HG03354 (cell line): ENCODE measurements around the gene CSTA.

Experiments
- ATAC-seq: cut with Tn5 transposase; IDR thresholded peaks from one replicate; pipeline ENCODE4 v1.9.1; 2021; ENCODE audit warnings: mild to moderate bottlenecking; ENCODE audit not compliant: unreplicated experiment, poor library complexity, severe bottlenecking

The CSTA gene

DNA sequence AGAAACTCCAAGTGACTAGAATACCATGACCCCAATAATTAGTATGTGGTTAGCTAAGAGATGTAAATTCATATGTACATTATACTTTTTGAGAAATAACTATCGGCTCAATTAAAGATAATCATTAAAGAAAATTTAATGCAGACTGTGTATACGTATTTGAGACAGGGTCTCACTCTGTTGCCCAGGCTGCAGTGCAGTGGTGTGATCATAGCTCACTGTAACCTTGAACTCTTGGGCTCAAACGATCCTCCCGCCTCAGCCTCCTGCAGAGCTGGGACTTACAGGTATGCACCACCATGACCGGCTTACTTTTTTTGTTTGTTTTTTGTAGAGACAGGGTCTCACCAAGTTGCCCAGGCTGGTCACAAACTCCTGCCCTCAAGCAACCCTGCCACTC lies 8.7 kb upstream of the CSTA start:
- ATAC-seq = no peak

DNA sequence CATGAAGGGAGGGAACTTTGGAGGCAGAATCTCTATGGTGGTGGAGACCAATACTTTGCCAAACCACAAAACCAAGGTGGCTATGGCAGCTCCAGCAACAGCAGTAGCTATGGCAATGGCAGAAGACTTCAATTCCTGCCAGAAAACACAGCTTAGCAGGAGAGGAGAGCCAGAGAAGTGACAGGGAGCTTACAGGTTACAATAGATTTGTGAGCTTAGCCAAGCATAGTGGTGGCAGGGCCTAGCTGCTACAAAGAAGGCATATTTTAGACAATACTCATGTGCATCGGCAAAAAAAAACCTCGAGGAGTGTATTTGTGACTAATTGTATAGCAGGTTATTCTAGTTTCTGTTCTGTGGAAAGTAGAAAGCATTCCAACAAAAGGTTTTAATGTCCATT lies 6.4 kb upstream of the CSTA start:
- no peak for ATAC-seq

DNA sequence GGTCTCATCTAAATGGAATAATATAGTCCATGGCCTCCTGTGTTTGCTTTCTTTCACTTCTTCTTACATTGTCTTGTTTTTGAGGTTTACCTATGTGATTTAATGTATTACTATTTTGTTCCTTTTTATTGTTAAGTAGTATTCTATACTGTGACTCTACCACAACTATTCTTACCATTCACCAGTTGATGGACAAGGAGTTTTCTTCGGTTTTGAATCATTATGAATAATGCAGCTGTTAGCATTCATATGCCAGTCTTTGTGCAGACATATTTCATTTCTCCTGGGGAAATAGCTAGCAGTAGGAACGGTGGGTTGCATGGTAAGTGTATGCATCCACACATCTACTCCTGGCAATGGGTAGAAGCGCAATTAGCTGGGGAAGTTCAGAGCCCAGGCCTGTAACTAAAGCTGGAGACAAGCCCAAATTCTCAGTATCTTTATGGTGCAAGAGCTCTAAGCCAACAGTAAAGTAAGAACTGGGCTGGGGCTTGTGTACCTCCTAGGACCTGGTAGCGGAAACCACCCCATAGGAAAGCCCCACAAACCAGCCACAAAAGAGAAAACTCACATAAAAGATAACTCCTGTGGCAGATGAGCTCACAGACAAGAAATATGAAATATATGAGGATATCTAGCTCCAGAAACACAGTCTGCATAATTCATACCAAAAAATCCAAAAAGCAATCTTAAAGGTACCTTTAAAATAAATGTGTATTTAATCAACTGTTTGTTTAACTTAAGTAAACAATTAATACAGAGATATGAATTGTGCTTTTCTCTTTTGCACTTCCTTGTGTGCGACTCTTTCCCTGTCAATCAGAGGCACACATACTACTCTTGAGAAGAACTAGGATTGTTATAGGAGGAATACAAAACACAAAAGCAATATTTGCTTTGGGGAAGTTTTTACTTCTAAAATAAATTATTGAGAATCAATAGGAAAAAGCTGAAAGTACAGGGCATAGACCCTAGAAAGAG lies 2.7 kb upstream of the CSTA start:
- peak; percentile 61 for ATAC-seq

DNA sequence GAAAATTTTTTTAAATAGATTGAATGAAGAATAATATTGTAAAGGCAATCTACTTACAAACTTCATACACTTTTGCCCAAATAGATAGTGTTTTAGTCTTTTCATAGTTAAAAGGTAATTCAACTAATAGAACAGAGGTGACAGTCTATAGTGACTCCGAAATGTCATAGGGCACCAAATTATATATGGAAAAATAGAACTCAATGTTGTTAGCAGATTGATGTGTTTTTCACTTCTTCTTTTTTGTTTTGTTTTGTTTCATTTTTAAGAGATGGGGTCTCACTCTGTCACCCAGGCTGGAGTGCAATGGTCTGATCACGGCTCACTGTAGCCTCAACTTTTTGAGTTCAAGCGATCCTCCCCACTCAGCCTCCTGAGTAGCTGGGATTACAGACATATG lies 721 bp downstream of the CSTA start:
- no peak for ATAC-seq

DNA sequence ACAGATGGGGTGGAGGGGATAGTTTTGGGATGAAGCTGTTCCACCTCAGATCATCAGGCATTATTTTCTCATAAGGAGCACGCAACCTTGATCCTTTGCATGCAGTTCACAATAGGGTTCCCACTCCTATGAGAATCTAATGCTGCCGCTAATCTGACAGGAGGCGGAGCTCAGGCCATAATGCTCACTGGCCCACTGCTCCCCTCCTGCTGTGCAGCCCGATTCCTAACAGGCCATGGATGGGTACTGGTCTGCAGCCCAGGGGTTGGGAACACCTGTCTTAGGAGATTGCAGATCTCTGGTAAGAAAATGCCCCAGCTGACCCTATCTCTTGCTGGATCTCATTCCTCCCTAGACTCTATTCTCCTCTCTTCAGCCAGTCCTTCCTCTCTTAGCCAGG lies 6.8 kb downstream of the CSTA start:
- no peak for ATAC-seq

DNA sequence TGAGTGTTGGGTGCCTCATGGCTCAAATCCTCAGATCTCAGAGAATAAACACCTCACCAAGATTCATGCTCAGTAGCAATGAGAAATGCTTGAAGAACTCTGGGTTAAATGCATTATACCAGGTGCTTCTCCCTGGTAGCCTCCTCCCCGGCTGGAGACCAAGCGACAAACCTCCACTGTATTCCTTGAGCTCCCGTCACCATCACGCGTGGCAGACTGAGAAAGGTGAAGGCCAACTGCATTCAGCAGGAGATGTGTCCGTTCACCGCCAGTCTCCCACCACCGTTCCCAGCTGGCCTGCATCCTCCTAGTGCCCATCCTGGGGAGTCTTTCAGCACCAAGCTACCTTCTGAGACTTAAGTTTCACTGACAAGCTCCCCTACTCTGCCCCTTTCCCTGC lies 7.5 kb downstream of the CSTA start:
- no peak for ATAC-seq

DNA sequence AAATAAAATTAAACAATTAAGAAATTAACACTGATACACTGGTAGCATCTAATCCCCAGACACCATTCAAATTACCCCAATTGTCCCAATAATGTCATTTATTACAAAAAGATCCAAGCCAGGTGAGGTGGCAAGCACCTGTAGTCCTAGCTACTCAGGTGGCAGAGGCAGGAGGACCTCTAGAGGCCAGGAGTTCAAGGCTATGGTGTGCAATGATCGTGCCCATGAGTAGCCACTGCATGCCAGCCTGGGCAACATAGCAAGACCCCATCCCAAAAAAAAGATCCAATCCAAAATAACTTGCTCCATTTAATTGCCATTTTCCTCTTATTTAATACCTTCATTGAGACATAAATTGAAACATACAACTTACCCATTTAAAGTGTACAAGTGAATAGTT lies 17.8 kb downstream of the CSTA start:
- ATAC-seq = no peak

DNA sequence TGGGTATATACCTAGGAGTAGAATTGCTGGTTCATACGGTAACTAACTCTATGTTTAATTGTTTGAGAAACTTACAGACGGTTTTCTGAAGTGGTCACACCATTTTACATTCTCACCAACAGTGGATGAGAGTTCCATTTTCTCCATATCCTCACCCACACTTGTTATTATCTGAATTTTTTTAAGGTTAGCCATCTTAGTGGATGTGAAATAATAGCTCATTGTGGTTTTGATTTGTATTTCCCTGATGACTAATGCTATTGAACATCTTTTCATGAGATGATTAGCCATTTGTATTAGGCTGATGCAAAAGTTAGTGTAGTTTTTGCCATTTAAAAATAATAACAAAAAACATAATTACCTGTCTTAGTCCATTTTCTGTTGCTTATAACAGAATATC lies 18.6 kb downstream of the CSTA start:
- ATAC-seq = no peak

DNA sequence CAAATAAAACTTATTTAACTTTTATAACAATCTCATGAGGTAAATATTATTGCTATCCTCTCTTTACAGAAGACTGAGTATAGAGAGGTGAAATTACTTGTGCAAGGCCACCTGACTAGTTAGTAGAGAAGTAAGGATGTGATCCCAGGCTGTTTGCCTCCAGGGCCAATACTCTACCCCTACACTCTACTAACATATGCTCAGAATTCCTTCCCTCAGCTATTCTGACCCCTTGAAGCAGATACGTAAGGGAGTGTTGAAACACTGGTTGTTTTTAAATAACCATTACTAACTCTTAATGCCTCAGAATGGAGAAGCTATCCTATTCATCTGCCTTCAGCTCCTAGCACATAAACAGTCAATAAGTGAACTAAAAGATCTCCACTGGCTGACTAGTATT lies 24.1 kb downstream of the CSTA start:
- no peak for ATAC-seq

DNA sequence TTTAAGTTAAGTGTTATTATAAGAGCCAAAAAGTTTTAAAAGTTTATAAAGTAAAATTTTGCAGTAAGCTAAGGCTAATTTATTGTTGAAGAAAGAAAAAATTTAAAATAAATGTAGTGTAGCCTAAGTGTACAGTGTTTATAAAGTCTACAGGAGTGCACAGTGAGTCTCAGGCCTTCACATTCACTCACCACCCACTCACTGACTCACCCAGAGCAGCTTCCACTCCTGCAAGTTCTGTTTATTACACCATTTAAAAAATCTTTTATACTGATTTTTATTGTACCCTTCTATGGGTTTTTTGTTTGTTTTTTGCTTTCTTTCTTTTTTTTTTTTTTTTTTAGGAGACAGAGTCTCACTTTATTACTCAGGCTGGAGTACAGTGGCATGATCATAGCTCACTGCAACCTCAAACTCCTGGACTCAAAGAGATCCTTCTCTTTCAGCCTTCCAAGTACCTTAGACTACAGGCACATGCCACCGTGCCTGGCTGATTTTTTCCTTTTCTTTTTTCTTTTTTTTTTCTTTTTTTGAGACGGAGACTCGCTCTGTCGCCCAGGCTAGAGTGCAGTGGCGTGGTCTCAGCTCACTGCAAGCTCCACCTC lies 25.9 kb downstream of the CSTA start:
- no peak for ATAC-seq

DNA sequence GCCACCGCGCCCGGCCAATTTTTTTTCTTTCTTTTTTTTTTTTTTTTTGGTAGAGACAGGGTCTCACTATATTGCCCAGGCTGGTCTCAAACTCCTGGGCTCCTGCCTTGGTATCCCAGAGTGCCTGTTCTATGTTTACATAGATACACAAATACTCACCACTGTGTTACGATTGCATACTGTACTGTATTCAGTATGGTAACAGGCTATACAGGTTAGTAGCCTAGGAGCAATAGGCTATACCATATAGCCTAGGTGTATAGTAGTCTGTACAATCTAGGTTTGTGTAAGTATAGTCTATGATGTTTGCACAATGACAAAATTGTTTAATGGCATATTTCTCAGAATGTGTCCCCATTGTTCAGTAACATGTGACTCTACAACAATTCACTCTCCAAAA lies 26.6 kb downstream of the CSTA start:
- ATAC-seq = no peak

DNA sequence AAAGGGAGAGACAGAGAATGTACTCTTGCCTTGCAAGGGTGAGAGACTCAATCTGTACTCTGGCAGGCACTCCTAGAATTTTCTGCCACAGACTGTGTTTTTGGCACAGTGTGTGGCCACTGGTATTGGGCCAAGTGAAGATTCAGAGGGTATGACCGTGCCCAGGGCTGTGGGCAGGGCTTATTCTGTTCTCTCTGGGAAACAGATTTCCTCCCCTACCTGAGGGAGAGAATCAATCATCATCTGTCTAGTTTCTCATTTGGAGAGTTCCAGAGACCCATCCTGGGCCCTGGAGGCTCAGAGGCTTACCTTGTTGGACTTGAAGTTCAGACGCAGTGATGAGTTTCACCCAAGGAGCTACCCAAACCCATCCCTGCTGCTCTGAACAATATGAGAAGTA lies 28.2 kb downstream of the CSTA start:
- no peak for ATAC-seq

DNA sequence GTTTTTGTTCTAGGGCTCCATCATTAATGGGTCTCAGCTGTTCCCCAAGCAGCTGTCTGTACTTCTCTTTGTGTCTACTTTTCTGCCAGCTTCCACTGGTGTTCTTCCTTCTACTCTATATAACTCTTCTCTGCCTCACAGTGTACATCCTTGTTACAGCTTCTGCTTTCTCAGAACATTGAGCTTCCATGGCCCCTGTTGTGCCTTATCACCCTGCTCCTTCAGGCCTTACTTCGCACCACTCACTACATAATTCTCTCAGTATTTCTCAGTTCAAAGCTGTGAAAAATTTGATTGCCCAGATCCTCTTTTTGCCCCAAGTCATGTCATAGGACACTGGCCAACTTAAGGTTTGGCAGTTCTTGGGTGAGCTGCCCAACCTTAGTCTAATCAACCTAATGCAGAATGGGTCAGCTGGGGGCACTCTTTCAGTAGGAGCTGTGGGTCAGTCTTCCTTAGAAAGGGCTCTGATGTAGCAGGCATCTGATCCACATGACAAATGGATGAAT lies 28.9 kb downstream of the CSTA start:
- ATAC-seq = no peak

DNA sequence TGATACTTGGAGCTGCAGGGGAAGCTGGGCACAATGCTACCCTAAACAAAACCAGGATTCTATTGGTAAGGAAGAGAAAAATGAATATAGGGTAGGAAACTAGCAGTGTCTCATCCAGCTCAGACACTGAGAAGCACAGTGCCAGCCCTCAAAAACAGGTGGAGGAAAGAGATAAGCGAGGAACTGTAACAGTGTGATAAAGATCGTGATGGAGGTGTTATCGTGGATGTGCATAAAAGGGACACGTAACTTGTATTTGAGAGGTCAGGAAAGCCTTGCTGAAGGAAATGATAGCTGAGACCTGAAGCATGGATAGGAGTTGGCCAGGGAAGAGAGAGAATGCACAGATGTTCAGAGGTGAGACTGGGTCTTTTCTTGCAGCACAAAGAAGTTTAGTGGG lies 30.6 kb downstream of the CSTA start:
- ATAC-seq = no peak

DNA sequence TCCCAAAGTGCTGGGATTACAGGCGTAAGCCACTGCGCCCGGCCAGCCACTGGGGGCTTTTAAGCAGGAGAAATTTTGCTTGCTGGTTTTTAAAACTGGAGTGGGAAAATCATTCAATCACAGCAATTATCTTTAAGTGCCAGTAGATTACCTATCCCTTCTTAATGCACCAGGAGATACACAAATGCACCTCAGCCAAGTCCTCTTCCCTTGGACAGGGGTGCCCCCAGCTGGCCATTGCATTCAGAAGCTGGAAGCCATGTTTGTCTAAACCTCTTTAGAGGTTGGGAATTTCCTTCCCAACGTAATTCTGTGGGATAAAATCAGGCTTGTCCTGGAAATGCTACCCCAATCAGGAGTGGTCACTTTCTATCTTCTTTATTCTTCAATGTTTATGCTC lies 31.4 kb downstream of the CSTA start:
- no peak for ATAC-seq

DNA sequence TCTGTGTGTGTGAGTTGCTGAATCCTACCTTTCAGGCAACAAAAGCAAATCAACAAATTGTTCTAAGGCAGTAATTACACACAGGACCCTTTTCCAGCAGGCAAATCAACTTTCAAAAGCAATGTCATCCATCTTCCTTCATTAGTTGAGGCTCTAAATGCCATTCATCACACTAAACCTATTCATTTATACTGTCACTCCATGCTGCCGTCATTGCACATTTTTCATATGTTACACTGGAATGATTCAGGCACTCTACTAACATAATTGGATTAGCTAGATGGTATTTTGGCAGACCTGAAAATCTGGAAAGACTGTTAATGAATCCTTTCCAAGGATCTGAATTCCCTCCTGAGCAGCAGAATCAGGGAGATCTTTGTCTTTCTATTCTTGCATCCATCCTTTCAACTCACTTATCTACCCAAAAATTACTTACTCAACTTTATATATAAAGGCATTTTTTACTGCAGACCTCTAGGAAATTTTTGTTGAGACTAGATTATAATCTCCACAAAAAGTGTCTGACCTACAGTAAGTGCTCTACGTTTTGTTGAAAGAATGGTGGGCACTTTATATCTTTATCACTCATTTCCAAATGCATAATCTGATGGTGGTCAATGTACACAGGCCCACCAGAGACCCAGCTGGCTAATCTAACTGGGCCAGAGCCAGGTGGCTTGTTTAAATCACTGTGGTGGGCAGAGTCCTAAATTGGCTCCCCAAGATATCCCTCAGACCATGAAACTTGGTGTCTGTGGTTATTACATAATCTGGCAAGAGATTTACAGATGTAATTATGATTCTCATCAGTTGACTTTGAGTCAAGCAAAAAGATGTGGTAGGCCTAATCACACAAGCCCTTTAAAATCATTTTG lies 33.0 kb downstream of the CSTA start:
- ATAC-seq = no peak

DNA sequence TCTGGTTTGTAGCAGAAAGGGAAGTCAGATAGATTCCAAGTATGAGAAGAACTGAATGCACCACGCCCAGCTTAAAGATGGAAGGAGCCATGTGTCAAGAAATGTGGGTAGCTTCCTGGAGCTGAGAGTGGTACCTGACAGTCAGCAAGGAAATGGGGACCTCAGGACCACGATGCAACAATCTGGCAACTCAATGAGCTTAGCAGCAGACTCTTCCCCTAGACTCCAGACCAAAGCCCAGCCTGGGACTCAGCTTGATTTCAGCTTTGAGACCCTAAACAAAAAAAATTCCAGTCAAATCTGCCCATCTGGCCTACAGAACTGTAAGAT lies 33.6 kb downstream of the CSTA start:
- ATAC-seq = no peak

DNA sequence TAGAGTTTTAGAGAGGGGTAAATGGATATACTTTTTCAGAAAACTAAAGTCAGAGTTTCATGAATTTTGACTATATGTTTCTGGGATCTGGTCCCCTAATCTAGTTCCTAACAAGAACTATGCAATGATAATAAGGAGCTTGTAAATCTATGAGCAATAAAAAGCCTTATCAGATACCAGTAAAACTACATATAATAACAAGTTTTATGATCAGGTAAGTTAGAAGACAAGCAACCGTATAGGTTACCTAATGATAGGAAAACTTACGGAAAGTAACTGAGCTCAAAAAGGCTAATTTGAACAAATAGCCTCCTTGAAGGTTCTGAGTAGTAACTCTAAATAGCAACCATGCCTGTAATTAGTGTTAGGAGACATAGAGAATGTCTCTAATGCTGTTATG lies 37.0 kb downstream of the CSTA start:
- no peak for ATAC-seq

DNA sequence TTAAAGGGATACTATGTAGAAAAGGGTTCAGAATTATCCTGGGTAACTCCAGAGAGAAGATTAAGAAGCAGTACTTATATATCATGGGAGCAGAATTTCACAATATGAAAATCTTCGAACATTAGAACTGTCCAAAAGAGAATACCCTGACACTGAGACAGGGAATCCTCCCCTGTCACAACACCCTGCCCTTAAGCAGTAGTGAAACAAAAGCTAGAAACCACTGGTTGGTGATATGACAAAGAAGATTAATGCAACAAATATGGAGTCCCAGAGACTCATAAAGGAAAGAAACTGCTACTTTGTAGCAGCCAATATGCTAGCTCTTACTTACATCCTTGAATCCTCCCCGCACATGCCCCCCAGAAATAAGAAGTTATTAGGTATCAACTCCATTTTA lies 39.4 kb downstream of the CSTA start:
- ATAC-seq = no peak

DNA sequence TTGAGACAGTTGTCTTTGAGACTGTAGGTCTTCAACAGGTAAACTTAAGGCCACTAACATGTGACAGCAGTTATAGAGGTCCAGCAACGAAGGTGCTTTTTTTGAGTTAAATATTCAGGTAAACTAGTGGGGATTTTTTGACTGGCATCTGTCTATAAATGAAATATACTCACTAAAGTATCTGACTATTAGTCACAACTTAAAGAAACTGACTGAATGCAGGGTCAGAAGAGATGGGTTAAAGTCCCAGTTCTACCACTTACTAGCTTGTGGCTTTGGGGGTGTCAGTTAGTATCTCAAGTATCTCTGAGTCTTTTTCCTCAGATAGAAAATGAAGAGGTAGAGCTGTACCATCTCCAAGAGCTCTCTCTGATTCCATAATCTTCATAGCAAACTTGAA lies 40.0 kb downstream of the CSTA start:
- ATAC-seq = peak; percentile 43
